ENCODE results near the gene ICOS.
"Not testable (repeated sequence)": the region's sequence is repeated elsewhere in the genome, so short reads cannot be mapped to it uniquely, and the experiment has no call there.

ICOS gene

DNA sequence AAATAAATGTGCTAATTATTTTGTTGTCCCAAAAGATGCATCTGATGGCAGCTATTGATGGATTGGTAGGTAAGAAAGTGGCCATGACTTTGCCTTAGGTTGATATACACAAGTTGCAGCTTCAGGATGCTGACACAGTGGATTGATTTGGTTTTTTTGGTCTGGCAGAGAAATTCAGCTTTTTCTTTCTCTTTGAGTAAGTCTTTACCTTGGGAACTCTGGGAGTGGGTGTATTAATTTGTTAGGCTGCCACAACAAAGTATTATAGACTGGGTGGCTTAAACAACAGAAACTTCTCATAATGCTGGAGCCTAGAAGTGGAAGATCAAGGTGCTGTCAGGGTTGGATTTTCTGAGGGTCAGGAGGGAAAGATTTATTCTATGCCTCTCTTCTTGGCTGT is 19.8 kb upstream of the ICOS start:
- no peak for DNase-seq (ENCODE audit: low read depth in 2 of 3, low spot score in 1 of 3)

DNA sequence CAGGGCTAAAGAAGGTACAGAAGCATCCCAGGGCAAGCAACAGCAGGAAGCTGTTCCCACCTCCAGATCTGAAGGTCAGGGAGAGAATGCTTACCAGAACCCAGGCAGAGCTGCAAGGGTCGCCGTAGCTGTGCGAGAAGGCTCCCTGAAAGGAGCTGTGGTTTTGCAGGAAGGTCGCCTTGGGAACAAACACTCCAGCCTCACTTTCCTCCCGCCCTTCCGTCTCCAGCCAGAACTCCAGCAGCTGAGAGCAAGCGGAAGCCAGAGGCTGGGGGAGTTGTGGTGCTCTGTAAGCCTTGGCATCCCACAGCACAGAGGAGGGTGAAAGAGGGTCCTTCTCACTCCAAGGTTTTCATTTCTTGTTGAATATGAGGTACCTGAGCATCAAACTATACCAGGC is 18.3 kb upstream of the ICOS start:
- no peak for DNase-seq (ENCODE audit: low read depth in 2 of 3, low spot score in 1 of 3)

- no peak for DNase-seq (ENCODE audit: low read depth in 2 of 3, low spot score in 1 of 3)
Measured at GRCh38 chr2:203918839-203919238, 17.7 kb upstream of the ICOS start.

DNA sequence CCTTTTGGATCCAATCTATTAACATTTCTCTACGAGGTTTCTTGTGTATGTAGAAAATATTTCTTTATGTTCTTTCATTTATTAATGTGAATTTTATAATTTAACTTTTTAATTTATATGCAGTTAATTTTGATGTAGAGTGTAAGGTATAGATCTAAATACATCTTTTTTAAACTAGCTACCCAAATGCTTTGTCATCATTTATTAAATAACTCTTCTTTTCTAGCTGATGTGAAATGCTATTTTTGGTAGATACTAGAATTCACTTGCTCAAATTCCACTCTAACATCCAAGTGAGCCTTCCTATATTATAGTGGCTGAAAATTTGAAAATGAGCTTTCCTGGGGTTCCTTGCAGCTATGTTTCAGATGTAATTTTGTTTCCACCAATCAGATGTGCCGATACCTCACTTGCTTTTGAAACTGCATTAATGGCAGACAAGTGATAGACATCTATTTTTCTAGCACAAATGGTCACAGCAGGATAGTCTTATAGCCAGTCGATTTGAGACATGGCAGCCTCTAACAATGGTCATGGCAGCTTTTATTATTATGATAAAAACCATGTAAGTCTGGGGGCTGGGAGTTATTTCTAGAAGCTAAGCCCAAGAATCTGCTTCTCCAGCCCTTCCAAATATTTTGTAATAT is 10.9 kb upstream of the ICOS start:
- DNase-seq (ENCODE audit: low read depth in 2 of 3, low spot score in 1 of 3) = no peak

DNA sequence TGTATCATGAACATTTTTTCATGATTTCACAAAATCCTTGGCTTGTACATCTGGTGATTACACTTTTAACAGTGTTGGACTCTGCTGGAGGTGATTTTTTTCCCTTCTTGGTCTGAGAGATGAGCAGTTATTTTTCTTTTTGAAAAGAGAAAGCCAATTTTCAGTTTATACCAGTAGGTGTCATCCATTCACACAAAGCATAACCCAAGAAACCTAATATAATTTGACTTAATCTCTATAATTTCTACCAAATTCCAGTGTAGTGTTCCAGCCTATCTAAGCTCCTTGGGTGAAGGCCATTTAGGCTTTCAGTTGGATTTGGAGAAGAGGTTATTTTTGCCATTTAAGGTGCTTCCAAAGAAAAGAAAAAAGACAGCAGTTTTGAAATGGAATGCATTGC is 7.7 kb upstream of the ICOS start:
- DNase-seq (ENCODE audit: low read depth in 2 of 3, low spot score in 1 of 3) = no peak

DNA sequence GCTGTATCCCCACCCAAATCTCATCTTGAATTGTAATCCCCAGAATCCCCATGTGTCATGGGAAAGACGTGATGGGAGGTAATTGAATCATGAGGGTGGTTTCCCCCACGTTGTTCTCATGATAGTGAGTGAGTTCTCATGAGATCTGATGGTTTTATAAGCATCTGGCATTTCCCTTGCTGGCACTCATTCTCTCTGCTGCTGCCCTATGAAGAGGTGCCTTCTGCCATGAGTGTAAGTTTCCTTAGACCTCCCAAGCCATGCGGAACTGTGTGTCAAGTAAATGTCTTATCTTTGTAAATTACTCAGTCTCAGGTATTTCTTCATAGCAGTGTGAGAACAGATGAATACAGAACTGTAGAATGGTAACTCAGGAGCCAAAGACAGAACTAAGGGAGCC is 5.3 kb upstream of the ICOS start:
- DNase-seq (ENCODE audit: low read depth in 2 of 3, low spot score in 1 of 3) = not testable (repeated sequence)

DNA sequence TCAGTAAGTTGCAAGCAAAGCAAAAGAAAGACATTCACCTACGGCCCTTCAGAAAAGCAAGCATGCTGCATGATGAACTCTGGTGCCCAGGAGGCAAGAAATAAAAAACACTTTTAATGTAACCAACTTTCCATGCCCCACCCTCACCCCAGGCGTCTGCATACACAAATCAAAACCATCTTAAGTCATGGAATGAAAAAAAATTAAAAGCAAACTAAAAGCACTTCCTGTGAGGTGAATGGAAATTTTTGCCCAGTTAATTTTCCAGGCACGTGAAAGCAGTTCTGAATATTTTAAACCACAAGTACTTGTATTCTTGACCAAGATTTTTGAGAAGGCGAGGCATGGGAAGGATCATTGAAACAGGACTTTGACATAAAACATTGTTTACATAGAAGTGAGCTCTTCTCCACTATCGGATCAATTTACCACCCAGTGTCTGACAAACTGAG is 2.5 kb upstream of the ICOS start:
- DNase-seq (ENCODE audit: low read depth in 2 of 3, low spot score in 1 of 3) = peak in 2 of 3 donors; percentile 44 to 51

DNA sequence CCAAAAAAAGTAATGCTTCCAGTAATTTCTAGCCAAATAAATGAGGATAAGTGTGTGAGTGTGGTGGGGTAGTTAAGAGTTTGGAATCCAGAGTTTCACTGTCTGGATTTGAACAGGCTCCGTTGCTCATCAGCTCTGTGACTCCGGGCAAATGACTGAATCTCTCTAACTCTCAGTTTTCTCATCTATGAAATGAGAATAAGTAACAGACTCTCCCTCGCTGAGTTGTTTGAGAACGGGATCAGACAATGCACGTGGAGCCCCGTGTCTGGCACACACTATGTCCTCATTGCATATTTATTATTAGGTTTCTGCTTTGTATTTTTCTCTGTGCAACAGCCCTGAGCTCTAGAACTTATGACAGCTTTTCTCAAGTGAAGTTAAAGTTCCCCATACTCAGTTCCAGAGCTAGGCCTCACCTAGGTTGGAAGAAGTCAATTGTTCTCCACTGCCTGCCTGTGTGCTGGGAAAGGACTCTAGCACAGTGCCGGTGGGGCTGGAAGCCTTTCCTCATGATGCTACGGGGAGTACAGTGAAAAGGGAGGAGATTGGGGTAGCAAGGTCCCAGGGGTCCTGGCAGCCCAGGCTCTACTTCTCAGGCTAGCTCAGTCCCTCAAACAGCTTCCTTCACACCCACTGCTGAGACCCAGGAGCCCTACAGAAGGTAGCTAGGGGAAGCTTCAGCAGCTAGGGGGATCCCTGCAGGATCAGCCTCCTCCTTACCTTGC is 1.7 kb upstream of the ICOS start:
- DNase-seq (ENCODE audit: low read depth in 2 of 3, low spot score in 1 of 3) = no peak

- DNase-seq (ENCODE audit: low read depth in 2 of 3, low spot score in 1 of 3) = no peak
Measured at GRCh38 chr2:203935568-203935967, 995 bp upstream of the ICOS start.

DNA sequence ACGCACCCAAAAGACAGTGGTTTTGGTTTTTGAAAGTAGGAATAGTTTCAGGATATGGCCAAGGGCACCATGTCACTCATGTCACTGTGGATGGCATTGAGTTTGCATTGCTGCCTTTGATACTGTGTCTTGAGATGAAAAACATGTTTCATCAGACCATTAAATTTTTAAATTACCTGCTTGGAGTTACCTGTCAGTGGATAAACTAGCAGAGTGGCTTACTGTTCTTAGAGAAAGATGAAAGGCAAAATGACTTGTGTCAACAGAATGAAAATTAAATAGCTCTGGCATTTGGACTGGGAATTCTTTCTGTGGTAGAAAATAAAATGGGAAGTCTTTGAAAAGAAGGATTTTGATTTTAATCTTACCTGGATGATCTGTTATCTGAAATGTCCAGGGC is 386 bp downstream of the ICOS start:
- no peak for DNase-seq (ENCODE audit: low read depth in 2 of 3, low spot score in 1 of 3)

GRCh38 chr2:203937788-203938187 is 1.2 kb downstream of the ICOS start:
- no peak for DNase-seq (ENCODE audit: low read depth in 2 of 3, low spot score in 1 of 3)

- DNase-seq (ENCODE audit: low read depth in 2 of 3, low spot score in 1 of 3) = no peak
Measured at GRCh38 chr2:203940039-203940438, 3.5 kb downstream of the ICOS start.

GRCh38 chr2:203943493-203944382 is 7.2 kb downstream of the ICOS start:
- DNase-seq (ENCODE audit: low read depth in 2 of 3, low spot score in 1 of 3) = not testable (repeated sequence)

DNA sequence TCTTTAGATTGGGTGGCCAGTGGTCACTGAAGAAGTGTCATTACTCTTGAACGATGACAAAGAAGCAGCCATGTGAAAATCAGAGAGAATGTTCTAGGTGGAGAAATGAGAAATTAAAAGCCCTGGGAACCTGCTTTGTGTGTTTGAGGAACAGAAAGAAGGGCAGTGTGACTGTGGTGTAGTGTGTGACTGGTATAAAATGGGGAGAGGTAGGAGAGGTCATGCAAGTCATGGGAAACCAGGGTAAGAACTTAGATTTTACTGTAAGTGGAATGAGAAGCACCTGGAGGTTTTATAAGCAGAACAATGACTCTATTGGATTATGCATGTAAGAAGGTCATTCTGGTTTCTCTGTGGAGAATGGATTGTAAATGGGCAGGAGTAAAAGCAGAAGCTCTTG is 12.2 kb downstream of the ICOS start:
- DNase-seq (ENCODE audit: low read depth in 2 of 3, low spot score in 1 of 3) = no peak

GRCh38 chr2:203949228-203949627 is 12.7 kb downstream of the ICOS start:
- no peak for DNase-seq (ENCODE audit: low read depth in 2 of 3, low spot score in 1 of 3)

- DNase-seq (ENCODE audit: low read depth in 2 of 3, low spot score in 1 of 3) = no peak
Measured at GRCh38 chr2:203951366-203951902, 14.9 kb downstream of the ICOS start.

- no peak for DNase-seq (ENCODE audit: low read depth in 2 of 3, low spot score in 1 of 3)
Measured at GRCh38 chr2:203959265-203959664, 22.7 kb downstream of the ICOS start.

DNA sequence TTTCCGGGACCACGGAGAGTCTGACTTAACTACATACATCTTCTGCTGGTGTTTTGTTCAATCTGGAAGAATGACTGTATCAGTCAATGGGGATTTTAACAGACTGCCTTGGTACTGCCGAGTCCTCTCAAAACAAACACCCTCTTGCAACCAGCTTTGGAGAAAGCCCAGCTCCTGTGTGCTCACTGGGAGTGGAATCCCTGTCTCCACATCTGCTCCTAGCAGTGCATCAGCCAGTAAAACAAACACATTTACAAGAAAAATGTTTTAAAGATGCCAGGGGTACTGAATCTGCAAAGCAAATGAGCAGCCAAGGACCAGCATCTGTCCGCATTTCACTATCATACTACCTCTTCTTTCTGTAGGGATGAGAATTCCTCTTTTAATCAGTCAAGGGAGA is 23.1 kb downstream of the ICOS start:
- DNase-seq (ENCODE audit: low read depth in 2 of 3, low spot score in 1 of 3) = no peak

DNA sequence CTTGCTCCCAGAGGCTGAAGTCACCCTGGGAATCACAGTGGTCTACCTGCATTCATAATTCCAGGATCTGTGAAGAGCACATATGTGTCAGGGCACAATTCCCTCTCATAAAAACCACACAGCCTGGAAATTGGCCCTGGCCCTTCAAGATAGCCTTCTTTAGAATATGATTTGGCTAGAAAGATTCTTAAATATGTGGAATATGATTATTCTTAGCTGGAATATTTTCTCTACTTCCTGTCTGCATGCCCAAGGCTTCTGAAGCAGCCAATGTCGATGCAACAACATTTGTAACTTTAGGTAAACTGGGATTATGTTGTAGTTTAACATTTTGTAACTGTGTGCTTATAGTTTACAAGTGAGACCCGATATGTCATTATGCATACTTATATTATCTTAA is 24.2 kb downstream of the ICOS start:
- DNase-seq (ENCODE audit: low read depth in 2 of 3, low spot score in 1 of 3) = no peak

- DNase-seq (ENCODE audit: low read depth in 2 of 3, low spot score in 1 of 3) = not testable (repeated sequence)
Measured at GRCh38 chr2:203965190-203965589, 28.6 kb downstream of the ICOS start.

GRCh38 chr2:203971251-203971650 is 34.7 kb downstream of the ICOS start:
- no peak for DNase-seq (ENCODE audit: low read depth in 2 of 3, low spot score in 1 of 3)

- no peak for DNase-seq (ENCODE audit: low read depth in 2 of 3, low spot score in 1 of 3)
Measured at GRCh38 chr2:203972066-203972465, 35.5 kb downstream of the ICOS start.

Data from stimulated activated CD4-positive, alpha-beta T cell treated with anti-CD3 and anti-CD28 coated beads, Interleukin-12 subunit alpha, Interleukin-12 subunit beta, amount 100 ng/mL, for 48 hours (primary cell).